Sigmoid colon (tissue), 7 donors: ENCODE results near the gene FOXD4L3. TPM values are rescaled to one million over a fixed set of nuclear protein-coding genes. Genes with fewer than 3 reads are reported as not detected.
"Not testable (repeated sequence)": the region's sequence is repeated elsewhere in the genome, so short reads cannot be mapped to it uniquely, and the experiment has no call there.

Experiments
- DNase-seq: peaks from one replicate; pipeline ENCODE4 v3.0.0-alpha.2; 2019
- H3K27ac ChIP-seq, 4 donors: fragments of 200-600 bp; sonication (generic); one replicate each; pipeline ENCODE4 v1.5.1; 2016 to 2019; ENCODE audit warnings: mild to moderate bottlenecking in 1 of 4
- H3K27me3 ChIP-seq, 3 donors: fragments of 200-600 bp; sonication (generic); one replicate each; pipeline ENCODE4 v1.5.1; 2019; ENCODE audit warnings: mild to moderate bottlenecking in 1 of 3
- H3K36me3 ChIP-seq, 4 donors: fragments of 200-600 bp; sonication (generic); one replicate each; pipeline ENCODE4 v1.5.1; 2016 to 2019
- H3K4me1 ChIP-seq, 4 donors: fragments of 200-600 bp; sonication (generic); one replicate each; pipeline ENCODE4 v1.5.1; 2017 to 2019
- H3K4me3 ChIP-seq, 4 donors: fragments of 200-600 bp; sonication (generic); one replicate each; pipeline ENCODE4 v1.5.1; 2017 to 2019; ENCODE audit warnings: mild to moderate bottlenecking in 2 of 4, moderate library complexity in 1 of 4
- H3K9me3 ChIP-seq, 4 donors: fragments of 200-600 bp in 3 of 4; sonication (generic) in 3 of 4; one replicate each; pipeline versions ENCODE4 v1.5.1 to v1.6.1; 2013 to 2019
- WGBS, 2 donors: extraction: QIAGEN DNeasy Blood & Tissue Kit; methylation state at CpG; one replicate each; pipeline ENCODE4 v1.1.7; 2013; 5-methylcytosine and 5-hydroxymethylcytosine counted together
- intact Hi-C: fragments of 100-400 bp; cut with DNase I; formaldehyde crosslinking; loops from one replicate; pipeline ENCODE4 v1.15.1; 2023
- polyA plus RNA-seq, 3 donors: library from polyadenylated mRNA; stranded (reverse); fragments of 200-250 nt; gene quantifications; one replicate each; pipeline ENCODE4 v1.2.3, GENCODE V29; 2013
- total RNA-seq, 4 donors: library from RNA; depleted of rRNA; stranded (reverse); fragments of >200 nt; gene quantifications; one replicate each; pipeline ENCODE4 v1.1.0, GENCODE V29; 2016
- donor health status: healthy with polysubstance abuse.
- donor health status: Bipolar disorder and iron deficiency.
- donor health status: healthy.

Gene FOXD4L3
- total RNA-seq (not detected), polyA plus RNA-seq (under 1 TPM in 2 of 3 donors, not detected in 1; 0.03 to 0.60 TPM)

GRCh38 chr9:68302567-68302966 lies at the start of gene FOXD4L3:
Gene FOXD4L3 (plus strand): TSS chr9:68302867. CDS start chr9:68302952, 85 bp downstream.
- intact Hi-C loops, H3K27ac ChIP-seq, DNase-seq, H3K4me3 ChIP-seq, H3K27me3 ChIP-seq, H3K36me3 ChIP-seq, H3K9me3 ChIP-seq, H3K4me1 ChIP-seq: not testable (repeated sequence)
- WGBS, 2 donors, result 2 to 4% methylated on average over 4 of the region's 15 CpGs

GRCh38 chr9:68281041-68281440 lies 21.6 kb upstream of the FOXD4L3 start:
- H3K4me1 ChIP-seq, H3K27me3 ChIP-seq, H3K4me3 ChIP-seq, intact Hi-C loops, H3K27ac ChIP-seq, H3K36me3 ChIP-seq, H3K9me3 ChIP-seq, DNase-seq: not testable (repeated sequence)
- WGBS, 2 donors, result 98% methylated on average over 10 of the region's 16 CpGs

GRCh38 chr9:68303771-68304170 lies 1.1 kb downstream of the FOXD4L3 start:
- H3K4me3 ChIP-seq, DNase-seq, H3K36me3 ChIP-seq, H3K9me3 ChIP-seq, H3K27me3 ChIP-seq, H3K4me1 ChIP-seq, intact Hi-C loops, H3K27ac ChIP-seq: not testable (repeated sequence)
- 4% methylated on average over 9 of the region's 30 CpGs for WGBS, 2 donors

- WGBS, 2 donors, result 6 to 14% methylated on average over 7 to 8 of the region's 21 CpGs
- DNase-seq, intact Hi-C loops, H3K9me3 ChIP-seq, H3K27ac ChIP-seq, H3K27me3 ChIP-seq, H3K4me3 ChIP-seq, H3K4me1 ChIP-seq, H3K36me3 ChIP-seq: not testable (repeated sequence)
Observed at GRCh38 chr9:68304212-68304611, 1.5 kb downstream of the FOXD4L3 start.

GRCh38 chr9:68304777-68305176 lies 2.1 kb downstream of the FOXD4L3 start:
- H3K27me3 ChIP-seq, H3K36me3 ChIP-seq, H3K27ac ChIP-seq, H3K9me3 ChIP-seq, intact Hi-C loops, H3K4me1 ChIP-seq, DNase-seq, H3K4me3 ChIP-seq: not testable (repeated sequence)
- 11 to 24% methylated on average over 2 of the region's 4 CpGs for WGBS, 2 donors

GRCh38 chr9:68305680-68306285 lies 3.1 kb downstream of the FOXD4L3 start:
- H3K9me3 ChIP-seq, DNase-seq, H3K27ac ChIP-seq, H3K4me1 ChIP-seq, intact Hi-C loops, H3K27me3 ChIP-seq, H3K36me3 ChIP-seq, H3K4me3 ChIP-seq: not testable (repeated sequence)
- 26 to 29% methylated on average over 7 to 9 of the region's 21 CpGs for WGBS, 2 donors

GRCh38 chr9:68306391-68306964 lies 3.8 kb downstream of the FOXD4L3 start:
- H3K27ac ChIP-seq, H3K36me3 ChIP-seq, H3K9me3 ChIP-seq, intact Hi-C loops, H3K4me3 ChIP-seq, DNase-seq, H3K27me3 ChIP-seq, H3K4me1 ChIP-seq: not testable (repeated sequence)
- 13 to 15% methylated on average over 28 of the region's 37 CpGs for WGBS, 2 donors

GRCh38 chr9:68307127-68307526 lies 4.5 kb downstream of the FOXD4L3 start:
- H3K27ac ChIP-seq, H3K27me3 ChIP-seq, H3K9me3 ChIP-seq, H3K36me3 ChIP-seq, DNase-seq, H3K4me3 ChIP-seq, H3K4me1 ChIP-seq, intact Hi-C loops: not testable (repeated sequence)
- WGBS, 2 donors, result 36% methylated on average over 17 to 18 of the region's 35 CpGs

- H3K4me3 ChIP-seq, H3K36me3 ChIP-seq, H3K27me3 ChIP-seq, H3K27ac ChIP-seq, H3K9me3 ChIP-seq, H3K4me1 ChIP-seq, DNase-seq, intact Hi-C loops: not testable (repeated sequence)
- WGBS, 2 donors, result 23 to 30% methylated on average over 19 to 20 of the region's 21 CpGs
Observed at GRCh38 chr9:68307654-68308053, 5.0 kb downstream of the FOXD4L3 start.

- H3K9me3 ChIP-seq, H3K4me3 ChIP-seq, H3K36me3 ChIP-seq, H3K27ac ChIP-seq, H3K4me1 ChIP-seq, DNase-seq, intact Hi-C loops, H3K27me3 ChIP-seq: not testable (repeated sequence)
- WGBS, 2 donors, result no CpG with 5 or more reads among the region's 5 CpGs
Observed at GRCh38 chr9:68311208-68311607, 8.5 kb downstream of the FOXD4L3 start.

GRCh38 chr9:68318209-68318608 lies 15.5 kb downstream of the FOXD4L3 start:
- H3K27ac ChIP-seq, H3K4me3 ChIP-seq, H3K4me1 ChIP-seq, intact Hi-C loops, H3K9me3 ChIP-seq, DNase-seq, H3K36me3 ChIP-seq, H3K27me3 ChIP-seq: not testable (repeated sequence)
- 74 to 75% methylated on average over 9 of the region's 10 CpGs for WGBS, 2 donors

GRCh38 chr9:68323749-68324148 lies 21.1 kb downstream of the FOXD4L3 start:
- H3K9me3 ChIP-seq, H3K4me3 ChIP-seq, H3K27me3 ChIP-seq, DNase-seq, H3K27ac ChIP-seq, intact Hi-C loops, H3K4me1 ChIP-seq, H3K36me3 ChIP-seq: not testable (repeated sequence)
- 39 to 49% methylated on average over 15 to 17 of the region's 24 CpGs for WGBS, 2 donors

GRCh38 chr9:68324518-68324917 lies 21.9 kb downstream of the FOXD4L3 start:
- H3K36me3 ChIP-seq, H3K4me1 ChIP-seq, H3K4me3 ChIP-seq, H3K9me3 ChIP-seq, intact Hi-C loops, H3K27ac ChIP-seq, H3K27me3 ChIP-seq, DNase-seq: not testable (repeated sequence)
- WGBS, 2 donors, result 10 to 28% methylated on average over 6 of the region's 20 CpGs
